ENCODE data around the gene HACD1.

Gene HACD1, protein sequence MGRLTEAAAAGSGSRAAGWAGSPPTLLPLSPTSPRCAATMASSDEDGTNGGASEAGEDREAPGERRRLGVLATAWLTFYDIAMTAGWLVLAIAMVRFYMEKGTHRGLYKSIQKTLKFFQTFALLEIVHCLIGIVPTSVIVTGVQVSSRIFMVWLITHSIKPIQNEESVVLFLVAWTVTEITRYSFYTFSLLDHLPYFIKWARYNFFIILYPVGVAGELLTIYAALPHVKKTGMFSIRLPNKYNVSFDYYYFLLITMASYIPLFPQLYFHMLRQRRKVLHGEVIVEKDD
- total RNA-seq: 5.0 to 5.1 reads per million in 2 donors

DNA sequence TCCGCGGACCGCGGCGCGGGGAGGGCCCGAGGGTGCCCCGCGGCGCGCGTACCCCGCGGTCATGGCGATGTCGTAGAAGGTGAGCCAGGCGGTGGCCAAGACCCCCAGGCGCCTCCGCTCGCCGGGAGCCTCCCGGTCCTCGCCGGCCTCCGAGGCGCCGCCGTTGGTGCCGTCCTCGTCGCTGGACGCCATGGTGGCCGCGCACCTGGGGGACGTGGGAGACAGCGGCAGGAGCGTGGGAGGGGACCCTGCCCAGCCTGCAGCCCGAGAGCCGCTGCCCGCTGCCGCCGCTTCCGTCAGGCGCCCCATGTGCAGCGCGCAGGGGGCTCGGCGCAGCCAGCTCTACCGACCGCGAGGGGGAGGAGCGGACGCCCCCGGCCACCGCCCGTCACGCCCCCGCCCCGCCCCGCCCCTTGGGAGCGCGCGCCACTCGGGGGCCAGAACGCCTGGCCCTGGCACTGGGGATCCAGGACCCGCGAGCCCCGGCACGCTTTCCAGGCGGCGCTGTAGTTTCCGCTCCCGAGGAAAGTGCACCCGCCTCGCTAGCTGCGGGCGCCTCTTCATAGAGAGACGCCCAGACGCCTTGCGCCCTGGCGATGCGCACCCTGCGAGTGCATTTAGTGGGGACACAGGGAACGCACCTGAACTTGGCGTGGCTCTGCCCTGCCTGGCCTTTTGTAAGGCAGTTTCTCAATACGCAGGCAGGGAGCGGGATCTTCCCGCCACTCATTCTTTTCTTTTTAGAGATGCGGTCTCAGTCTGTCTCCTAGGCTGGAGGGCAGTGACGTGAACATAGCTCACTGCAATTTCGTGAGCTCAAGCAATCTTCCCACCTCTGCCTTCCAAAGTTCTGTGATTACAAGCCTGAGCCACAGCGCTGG is at the start of gene HACD1:
Gene HACD1 (minus strand): TSS at position 344 of the 881 bp plus-strand sequence. CDS start 35 bp downstream, at position 309.
- DNase-seq: peak; percentile 20 to 71 (median 40)

DNA sequence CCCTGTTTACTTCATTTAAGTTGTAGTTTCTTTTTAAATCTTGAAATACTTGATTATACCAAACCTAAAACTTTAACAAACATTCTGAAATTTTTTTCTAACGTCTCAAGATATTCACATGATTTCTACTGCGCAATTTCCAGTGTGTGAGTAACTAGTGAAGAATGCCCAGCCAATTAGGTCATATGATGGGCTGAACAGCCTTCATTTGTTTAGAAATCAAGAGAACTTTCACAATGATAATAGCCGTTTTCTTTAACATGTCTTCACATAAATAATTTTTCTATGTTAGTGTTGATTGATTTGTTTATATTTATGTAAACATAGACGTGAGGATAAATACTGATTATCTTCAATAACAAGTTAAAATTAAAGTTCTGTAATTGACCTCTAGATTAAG is 48.6 kb upstream of the HACD1 start:
- DNase-seq: no peak

DNA sequence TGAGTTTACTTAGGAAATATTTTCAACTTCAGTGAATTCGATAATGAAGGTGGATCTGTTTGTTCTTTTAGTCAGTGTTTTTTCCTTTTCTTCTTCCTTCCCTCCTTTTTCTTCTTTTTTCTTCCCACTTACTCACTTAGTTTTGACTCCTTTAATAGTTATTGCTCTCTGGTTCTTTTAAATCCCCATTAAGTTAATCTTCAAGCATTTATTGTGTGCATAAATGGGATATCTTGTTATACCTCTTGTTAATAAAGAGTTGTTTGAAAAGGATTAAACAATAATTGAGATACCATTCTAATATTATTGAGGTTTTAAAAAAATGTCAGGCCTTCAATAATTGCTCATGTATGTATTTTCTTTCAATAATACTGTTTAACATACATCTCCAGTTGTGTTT is 46.3 kb upstream of the HACD1 start:
- no peak for DNase-seq

DNA sequence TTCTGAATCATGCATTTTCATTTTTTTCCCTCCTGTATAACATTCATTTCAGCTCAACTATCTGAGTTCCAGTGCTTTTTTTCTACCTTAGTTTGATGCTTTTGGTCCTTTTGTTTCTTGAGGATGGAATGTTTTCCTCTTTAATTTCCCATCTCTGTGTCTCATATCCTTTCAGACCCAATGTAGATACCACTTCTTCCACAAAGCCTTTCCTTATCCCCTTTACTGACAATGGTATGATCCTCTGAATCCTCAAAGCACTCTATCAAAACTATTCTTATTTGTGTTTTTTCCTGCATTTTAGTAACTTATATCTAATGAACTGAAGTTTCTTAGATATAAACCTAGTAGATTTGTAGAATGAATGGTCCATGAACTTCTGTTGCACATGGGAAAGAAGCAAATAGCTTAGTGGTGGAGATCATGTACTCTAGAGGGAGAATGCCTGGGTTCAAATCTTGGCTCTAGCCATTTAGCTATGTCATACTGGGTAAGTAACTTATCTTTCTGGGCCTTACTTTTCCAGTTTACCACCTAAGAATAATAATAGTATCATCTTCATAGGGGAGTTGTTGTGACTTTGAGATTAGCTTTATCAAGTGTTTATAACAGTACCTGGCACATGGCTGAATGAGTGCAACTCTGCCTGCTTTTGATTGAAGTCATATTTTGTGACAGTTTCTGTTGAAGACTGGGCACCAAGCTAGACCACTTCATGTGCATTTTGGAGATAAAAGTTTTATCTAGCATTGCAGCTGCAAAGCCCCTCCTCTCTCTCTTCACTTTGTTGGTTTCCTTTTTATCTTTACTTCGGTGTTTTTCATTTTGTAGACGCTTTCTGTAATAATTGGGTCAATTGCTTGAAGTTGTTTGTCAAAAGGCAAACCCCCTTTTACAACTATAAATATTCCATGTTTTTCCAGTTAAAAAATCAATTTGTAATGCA is 45.3 kb upstream of the HACD1 start:
- peak in 1 of 5 experiments; percentile 48 for DNase-seq

DNA sequence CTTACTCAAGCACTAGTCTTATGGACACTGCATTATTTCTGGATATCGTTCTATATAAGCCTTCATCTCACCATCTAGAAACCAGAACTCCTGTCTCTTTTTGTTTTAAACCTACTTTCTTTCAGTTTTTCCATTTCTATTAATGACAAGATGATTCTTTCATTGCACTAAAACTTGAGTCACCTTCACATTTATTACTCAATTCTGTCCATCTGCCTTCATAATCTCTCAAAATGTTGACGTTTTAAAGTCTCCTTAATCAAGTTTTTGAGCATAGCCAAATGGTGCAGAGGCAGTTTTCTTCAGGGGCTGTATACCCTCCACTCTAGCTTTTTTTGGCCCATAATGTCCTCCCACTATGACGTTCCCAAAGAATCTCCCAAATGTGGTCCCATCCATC is 44.3 kb upstream of the HACD1 start:
- DNase-seq: no peak

DNA sequence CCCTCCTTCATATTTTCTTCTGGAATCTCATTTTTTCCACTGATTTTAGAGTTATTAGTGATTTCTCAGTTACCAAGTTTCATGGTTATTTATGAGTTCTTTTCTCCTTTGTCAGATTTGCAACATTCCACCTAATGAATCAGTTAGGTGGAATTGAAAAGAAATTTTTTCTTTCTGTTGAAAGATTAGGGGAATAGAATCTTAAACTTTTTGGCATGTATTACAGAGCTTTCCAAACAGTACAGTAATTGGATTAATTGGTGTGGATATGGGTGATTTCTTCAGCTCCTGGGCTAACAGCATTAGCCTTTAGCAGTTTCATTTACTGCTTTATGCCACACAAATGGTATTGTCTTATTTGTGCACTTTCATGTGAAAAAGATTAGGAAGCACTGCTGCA is 43.7 kb upstream of the HACD1 start:
- DNase-seq: no peak

DNA sequence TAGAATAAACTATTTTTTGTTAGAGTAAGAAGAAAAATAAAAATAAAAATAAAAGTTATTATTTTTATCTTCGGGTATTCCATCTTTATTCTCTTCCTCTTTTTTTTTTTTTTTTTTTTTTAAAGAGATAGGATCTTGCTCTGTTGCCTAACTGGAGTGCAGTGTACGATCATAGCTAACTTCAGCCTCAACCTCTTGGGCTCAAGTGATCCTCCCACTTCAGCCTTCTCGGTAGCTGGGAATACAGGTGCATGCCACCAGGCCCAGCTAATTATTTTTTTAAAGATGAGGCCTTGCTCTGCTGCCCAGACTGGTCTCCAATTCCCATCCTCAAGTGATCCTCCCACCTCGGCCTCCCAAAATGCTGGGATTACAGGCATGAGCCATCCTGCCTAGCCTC is 42.2 kb upstream of the HACD1 start:
- DNase-seq: no peak

DNA sequence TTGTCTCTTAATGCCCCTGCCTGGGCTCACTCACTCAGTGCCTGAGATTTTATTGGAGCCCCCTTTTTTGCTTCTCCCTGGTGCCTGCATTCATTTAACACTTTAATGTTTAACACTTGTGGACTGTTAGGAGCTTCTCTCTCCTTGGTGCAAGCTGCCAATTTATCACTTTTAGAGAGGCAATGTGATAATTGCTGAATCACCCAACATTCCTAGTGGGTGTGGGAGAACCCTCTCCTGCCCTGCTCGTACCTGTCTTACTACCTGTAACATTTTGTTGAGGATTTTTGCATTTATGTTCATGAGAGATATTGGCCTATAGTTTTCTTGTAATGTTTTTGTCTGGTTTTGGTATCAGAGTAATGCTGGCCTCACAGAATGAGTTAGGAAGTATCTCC is 39.9 kb upstream of the HACD1 start:
- DNase-seq: no peak

DNA sequence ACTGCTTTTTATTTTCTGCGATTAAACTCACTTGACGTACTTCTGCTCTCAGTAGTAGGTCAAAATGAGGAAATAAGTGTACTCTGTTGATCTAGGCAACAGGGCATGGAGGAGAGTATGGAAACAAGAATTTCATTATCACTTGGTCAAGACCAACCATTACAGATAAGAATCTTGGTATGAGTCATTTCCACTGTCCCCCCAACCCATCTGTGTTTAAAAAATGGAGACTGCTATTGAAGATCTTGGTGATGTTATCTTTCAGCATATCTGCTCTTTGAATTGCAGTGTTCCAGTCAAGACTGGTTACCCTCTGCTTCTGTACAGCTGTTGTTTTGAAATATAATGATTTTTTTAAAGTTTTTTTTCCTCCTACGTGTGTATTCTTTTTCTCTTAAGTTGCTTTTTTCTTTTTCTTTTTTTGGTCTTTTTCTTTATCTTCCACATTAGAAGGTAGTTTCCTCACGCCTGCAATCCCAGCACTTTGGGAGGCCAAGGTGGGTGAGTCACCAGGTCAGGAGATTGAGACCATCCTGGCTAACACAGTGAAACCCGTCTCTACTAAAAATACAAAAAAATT is 38.5 kb upstream of the HACD1 start:
- peak in 1 of 5 experiments; percentile 89 for DNase-seq

DNA sequence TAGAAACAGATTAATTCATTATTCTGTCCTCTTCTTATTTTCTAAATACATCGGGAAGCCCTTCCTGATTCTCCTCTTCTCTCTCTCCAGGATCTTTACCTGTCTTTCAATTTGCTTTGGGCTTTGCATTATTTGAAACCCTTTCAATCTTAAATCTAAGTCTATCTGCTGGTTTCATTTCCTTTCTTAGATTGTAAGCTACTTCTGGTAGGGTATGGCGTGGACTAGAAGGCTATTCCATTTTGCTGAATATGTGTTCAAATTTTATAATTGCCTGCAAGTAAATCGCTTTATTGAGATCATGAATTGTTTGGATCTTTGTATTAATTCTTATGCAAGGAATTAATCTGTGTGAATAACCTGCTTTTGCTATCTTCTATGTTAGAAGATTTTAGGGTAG is 37.8 kb upstream of the HACD1 start:
- peak in 1 of 5 experiments; percentile 40 for DNase-seq

DNA sequence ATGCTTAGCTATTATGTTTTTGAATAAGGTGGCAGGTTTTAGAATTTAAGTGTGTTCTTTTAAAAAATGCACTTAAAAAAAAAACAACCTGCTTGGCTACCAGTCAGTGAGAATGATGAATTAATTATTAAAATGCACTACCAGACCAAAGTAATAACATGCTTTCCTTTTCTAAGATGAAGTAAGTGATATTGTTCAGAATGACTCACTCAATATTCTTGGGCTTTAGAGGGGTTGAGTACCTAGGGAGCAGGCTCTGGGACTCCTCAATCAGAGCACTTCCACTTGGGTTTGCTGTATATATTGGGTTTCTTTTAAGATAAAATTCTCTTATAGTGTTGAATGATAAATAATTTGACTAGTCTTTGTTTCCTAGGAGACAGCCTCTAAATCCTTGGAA is 35.4 kb upstream of the HACD1 start:
- peak in 1 of 5 experiments; percentile 44 for DNase-seq

DNA sequence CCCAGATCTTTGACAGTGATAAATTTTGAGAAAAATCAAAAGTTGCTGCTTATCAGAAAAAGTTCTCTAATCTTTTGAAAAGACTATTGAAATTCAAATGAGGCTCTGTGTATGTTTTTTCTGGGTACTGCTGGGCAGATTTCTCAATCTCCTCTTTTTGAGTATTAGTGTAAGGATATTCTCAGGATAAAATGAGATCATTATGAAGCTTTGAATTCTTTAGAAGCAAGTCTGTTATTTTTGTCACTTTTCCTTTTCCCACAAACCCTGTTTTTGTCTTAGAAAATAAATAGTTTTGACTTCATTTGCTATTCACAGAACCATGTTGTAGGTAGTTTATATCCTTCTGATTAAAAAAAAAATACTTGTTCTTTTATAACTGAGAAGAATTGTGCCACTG is 34.7 kb upstream of the HACD1 start:
- no peak for DNase-seq

DNA sequence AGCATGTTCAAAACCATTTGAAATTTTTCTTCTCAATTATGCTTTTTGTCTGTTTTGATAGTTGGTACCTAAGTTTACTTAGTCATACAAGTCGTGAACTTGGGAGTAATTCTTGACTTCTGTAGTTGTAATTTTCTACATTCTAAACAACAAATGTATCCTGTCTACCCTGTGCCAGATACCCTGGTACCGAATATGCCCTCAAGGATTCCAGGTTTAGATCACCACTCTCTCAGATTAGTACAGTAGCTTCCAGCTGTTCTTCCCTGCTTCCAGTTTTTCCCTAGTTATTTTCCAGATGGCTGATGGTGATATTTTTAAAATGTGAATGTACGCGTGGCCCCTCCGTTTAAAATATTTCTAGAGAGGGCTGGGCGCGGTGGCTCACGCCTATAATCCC is 33.2 kb upstream of the HACD1 start:
- no peak for DNase-seq

DNA sequence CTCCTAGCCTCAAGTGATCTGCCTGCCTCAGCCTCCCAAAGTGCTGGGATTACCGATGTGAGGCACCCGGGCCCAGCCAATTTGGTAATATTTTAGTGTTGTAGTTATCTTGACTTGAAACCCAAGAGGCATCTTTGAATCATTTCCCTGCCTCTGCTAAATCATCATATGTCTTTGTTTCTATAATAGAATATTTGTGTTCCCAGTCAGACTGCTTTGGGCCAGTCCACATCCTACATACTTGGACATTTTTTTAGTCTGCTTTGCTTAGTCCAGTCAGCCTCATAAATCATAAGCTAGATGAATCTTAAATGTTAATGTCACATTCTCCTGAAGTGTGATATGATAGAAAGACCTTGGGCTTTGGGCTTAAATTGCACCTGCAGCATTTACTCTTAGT is 32.7 kb upstream of the HACD1 start:
- no peak for DNase-seq

DNA sequence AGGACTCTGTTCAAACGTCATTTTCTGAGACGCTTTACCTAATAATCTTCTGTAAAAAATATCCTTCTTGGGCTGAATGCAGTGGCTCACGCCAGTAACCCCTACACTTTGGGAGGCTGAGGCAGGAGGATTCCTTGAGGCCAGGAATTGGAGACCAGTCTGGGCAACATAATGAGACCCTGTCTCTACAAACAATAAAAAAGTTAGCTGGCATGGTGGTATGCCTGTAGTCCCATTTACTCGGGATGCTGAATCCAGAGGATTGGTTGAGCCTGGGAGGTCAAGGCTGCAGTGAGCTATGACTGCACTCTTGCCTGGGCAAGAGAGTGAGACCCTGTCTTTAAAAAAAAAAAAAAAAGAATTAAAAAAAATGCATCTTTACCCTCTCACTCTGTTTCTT is 31.9 kb upstream of the HACD1 start:
- no peak for DNase-seq

DNA sequence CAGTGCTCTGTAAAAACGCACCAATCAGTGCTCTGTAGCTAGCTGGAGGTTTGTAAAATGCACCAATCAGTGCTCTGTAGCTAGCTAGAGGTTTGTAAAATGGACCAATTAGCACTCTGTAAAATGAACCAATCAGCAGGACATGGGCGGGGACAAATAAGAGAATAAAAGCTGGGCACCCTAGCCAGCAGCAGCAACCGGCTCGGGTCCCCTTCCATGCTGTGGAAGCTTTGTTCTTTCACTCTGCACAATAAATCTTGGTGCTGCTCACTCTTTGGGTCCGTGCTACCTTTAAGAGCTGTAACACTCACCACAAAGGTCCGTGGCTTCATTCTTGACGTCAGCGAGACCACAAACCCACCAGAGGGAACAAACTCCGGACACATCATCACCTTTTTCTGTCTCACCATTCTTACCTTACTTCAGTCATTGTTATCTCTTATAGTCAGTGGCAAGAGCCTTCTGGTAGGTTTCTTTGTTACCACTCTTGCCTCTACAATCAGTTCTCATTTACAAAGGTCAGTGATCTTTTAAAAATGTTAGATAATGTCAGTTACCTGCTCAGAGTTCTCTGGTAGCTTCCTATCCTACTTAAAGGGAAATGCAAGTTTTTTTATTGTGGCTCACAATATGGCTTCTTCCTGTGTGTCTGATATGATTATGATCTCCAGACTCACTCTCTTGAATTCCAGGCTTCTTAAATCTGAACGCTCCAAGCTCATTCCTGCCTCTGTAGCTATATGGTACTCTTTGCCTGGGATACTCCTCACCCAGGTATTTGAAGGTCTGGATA is 31.3 kb upstream of the HACD1 start:
- peak; percentile 19 to 93 (median 59) for DNase-seq

DNA sequence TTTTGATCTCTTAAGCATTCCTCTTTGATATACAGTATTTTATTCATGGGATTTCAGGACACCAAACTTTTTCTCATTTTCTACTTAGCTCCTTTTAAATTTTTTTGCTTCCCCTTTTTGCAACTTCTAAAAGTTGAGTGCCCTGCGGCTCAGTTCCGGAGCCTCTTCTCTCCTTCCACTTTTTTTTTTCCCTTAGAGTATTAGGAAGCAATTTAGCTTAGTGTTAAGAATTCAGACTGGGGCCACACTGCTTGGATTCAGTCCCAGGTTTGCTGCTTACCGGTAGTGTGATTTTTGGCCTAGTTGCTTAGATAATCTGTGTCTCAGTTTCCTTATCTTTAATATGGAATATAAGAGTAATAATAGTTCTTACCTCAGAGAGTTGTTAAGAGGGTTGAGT is 30.2 kb upstream of the HACD1 start:
- DNase-seq: no peak

DNA sequence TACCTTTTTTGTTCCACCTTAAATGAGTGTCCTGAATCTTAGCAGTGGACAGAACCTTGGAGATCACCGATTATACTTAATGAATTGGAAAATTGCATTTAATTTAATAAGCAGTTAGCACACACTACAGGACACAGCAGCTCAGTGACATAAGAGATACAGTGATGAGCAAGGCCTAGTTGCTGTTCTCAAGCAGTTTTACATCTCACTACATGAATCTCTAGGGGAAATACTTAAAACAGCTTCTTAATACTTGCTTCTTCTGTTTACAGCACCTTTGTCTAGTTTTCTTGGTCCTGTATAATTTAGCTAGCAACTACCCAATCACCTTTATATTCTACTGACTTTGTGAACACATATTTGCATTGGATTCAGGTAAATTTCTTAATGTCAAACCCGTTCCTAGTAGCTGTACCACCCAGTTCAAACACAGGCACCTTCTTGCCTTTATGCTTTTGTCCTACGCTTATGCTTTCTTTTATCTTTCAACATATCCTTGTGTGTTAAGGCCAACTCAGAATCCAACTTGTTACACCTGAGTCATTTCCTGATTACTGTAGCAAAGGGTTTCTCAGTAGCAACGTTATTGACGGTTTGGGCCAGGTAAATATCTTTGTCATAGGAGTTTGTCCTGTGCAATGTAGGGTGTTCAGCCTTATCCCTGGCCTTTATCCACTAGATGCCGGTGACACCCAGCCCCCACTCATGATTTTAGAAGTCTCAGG is 28.6 kb upstream of the HACD1 start:
- DNase-seq: peak in 1 of 5 experiments; percentile 89

DNA sequence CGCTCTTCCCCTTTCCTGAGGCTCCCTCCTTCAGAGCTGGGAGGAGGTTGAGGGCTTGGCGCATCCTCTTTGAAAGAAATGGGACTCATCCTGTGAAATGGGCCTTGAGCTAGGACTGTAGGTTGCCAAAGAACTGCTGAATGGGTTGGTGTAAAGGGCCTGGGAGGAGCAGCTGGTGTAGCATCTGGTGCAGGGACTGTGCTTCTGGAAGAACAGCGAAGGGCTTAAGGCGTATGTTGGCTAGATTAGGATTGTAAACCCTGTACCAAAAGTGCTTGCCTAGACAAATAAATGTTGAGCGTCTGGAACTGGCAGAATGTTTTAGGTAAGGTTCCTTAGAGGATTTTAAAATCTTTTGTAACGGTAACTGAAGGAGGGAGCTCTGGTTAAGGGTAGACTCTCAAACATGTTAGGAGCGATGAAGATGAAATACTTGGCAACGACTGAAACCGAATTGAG is 27.3 kb upstream of the HACD1 start:
- peak in 1 of 5 experiments; percentile 51 for DNase-seq

DNA sequence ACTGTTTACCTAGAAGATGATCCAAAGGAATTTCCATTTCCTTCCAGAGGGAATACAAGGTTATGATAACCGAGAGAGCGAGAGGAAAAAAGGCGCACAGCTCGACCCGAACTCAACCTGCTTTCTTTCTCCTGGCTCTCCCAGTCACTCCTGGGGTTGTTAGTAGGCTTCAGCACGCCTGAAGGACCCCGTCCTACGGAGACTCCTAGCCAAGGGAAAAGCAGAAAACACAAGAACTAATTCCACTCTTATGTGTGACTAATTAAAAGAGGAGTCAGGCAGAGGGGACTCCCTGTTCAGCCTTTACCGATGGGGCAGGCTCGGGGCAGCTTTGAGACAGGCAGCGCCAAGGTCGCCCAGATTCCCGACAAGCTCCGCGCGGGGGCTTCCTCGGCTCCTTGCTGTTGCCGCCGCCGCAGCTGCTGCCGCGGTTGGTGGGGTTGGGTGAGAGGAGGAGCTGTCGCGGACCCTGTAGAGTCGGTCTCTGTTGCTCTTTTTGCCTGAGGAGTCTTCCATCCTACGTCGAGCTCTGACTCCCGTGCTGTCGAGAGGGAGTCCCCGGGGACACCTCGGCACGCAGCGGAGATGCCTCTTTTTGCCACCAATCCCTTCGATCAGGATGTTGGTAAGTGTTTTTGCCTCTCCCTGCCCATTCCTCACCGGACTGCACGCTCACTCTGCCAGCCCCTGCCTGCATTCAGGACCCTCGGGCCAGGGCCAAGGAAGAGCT is 26.7 kb upstream of the HACD1 start, which contains the start of gene STAM:
Gene STAM (plus strand): TSS at position 397 of the 730 bp plus-strand sequence. CDS start 189 bp downstream, at position 586.
- peak; percentile 83 to 97 (median 90) for DNase-seq

Measured in T-helper 2 cell (primary cell).